Measurements from ENCODE around the gene CHI3L1.

The CHI3L1 gene

GRCh38 chr1:203204756-203205155, 18.3 kb upstream of the CHI3L1 start:
- no peak for DNase-seq

GRCh38 chr1:203202431-203203245, 16.1 kb upstream of the CHI3L1 start:
- no peak for DNase-seq

DNA sequence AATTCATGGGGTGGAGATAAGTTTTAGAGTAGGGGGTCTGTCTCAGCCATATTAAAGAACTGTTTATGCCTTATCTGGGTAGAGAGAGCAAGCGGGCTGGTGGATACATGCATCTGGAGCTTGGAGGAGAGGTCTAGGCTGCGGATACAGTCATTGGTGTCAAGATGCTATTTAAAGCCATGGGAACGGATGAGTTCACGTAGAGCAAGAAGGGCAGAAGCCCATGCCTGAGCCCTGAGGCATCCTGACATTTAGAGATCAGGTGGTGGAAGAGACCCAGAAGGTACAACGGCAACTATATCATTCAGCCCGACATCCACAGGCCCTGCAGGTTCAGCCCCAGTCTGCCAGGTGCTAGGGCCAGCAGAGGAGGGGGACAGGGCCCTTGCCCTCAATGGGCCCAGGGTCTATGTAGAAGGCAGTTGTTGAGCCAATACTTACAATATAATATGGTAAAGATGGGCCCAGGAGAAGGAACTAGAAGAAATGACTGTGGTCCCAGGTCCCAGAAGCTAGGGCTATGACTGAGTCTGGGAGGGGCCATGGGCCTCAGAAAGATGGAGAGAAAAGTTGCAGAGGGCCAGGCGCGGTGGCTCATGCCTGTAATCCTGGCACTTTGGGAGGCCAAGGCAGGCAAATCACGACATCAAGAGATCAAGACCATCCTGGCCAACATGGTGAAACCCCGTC, 15.2 kb upstream of the CHI3L1 start:
- DNase-seq: no peak

- DNase-seq: no peak
Measured at GRCh38 chr1:203200916-203201315, 14.4 kb upstream of the CHI3L1 start.

DNA sequence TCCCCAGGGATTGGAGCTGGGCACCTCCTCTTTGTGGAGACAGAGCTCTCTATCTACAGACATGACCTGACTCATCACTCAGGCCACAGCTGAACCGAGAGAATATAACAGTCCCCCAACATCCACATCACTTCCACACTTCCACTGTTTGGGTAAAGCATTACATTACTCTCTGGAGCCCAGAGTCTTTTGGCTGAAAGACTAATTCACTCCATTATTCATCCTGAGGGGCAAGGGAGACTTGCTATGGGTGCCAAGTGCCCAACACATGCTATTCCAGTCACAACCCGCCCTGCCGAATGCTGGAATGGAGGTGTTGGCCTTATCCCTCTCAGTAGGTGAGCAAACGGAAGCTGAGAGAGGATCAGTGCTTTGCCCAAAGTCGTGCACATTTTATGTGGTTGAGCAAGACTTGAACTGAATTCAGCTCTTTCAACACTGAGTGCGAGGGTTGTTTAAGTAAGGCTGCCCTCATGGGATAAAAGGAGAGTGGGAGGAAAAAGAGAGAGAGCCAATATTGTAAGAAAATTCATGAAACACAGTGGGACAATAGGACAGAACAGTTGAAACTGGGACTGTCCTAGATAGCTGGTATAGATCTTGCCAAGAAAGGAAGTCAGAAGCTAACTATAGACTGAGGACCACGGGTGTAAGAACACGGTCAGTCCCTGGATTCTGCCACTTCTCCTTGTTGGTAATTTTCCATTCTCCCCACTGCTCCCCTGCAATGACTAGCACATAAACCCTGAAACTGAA, 13.5 kb upstream of the CHI3L1 start:
- DNase-seq: no peak

DNA sequence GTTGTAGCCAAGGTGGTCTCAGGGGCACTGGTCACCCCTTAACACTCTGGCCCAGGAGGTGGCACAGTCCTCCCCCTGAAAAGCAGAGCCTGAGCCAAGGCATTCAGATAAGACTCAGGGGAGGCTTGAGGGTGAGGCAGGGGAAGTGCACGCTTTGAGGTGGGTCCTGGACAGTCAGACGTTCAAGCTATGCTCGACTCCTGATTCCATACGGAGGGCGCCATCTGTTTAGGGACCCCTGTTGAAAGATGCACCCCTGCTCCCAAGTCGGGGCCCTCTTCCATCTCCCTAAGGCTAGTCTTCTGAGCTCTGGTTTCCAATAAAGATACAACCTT, 12.9 kb upstream of the CHI3L1 start:
- DNase-seq: no peak

GRCh38 chr1:203199002-203199401, 12.5 kb upstream of the CHI3L1 start:
- no peak for DNase-seq

DNA sequence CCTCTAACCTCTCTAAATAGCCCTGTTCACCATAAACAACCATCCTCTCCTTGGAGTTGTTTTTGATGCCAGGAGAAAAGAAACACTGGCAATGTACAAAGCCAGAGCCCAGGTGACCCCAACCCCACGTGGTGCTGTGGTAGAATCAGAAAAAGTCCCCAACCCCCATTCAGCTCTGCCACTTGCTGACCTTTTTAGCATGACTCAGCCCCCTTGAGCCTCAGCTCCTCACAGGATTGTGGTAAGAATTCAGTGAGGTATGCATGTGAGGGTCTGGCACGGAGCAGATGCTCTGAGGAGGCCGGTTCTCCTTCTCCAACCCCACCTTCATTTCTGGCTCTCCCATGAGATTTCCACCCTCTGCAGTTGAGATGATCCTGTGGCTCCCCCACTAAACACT, 11.1 kb upstream of the CHI3L1 start:
- DNase-seq: no peak

DNA sequence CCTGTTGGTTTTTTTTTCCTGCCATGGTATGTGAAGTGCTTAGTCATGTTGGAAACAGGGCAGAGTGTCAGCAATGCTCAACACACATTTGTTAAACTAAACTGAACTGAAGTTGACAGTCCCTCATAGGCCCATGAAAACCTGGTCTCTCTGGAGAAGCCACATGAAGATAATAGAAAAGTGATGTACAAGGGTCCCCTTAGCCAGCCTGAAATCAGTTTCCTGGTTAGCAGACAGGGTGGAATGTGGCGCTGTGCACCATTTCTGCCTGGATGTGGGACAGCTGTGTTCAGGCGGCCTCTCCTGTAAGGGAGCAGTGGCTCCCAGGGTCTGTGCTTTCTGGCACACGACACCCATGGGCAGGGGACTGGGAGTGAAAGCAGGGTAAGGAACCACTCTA, 9.9 kb upstream of the CHI3L1 start:
- no peak for DNase-seq

GRCh38 chr1:203190949-203191348, 4.4 kb upstream of the CHI3L1 start:
- no peak for DNase-seq

DNA sequence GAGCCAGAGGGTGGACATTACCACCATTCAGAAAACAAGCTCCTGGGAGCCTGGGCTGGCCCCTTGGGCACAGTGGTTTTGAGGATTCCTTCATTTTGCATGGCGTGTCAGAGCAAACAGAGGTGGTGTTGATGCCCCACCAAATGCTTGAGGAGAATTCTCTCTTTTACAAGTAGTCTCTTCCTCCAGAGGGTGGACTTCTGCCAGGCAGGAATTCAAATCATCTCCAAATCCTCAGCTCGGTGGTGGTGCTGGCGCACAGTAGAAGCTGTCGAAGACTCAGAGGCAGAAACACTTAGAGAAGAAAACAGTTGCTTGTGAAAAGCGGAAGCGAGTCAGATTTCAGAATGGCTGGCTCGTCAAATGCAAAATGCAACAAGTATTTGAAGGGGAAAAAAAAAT, 3.4 kb upstream of the CHI3L1 start:
- DNase-seq: no peak

GRCh38 chr1:203188686-203189232, 2.3 kb upstream of the CHI3L1 start:
- no peak for DNase-seq

GRCh38 chr1:203187689-203188264, 1.3 kb upstream of the CHI3L1 start:
- DNase-seq: no peak

- DNase-seq: no peak
Measured at GRCh38 chr1:203187304-203187685, 791 bp upstream of the CHI3L1 start.

- no peak for DNase-seq
Measured at GRCh38 chr1:203186091-203186445, 436 bp downstream of the CHI3L1 start.

- DNase-seq: no peak
Measured at GRCh38 chr1:203185585-203185984, 919 bp downstream of the CHI3L1 start.

- DNase-seq: no peak
Measured at GRCh38 chr1:203185061-203185461, 1.4 kb downstream of the CHI3L1 start.

GRCh38 chr1:203184467-203184866, 2.0 kb downstream of the CHI3L1 start:
- no peak for DNase-seq

- DNase-seq: no peak
Measured at GRCh38 chr1:203183828-203184227, 2.7 kb downstream of the CHI3L1 start.

DNA sequence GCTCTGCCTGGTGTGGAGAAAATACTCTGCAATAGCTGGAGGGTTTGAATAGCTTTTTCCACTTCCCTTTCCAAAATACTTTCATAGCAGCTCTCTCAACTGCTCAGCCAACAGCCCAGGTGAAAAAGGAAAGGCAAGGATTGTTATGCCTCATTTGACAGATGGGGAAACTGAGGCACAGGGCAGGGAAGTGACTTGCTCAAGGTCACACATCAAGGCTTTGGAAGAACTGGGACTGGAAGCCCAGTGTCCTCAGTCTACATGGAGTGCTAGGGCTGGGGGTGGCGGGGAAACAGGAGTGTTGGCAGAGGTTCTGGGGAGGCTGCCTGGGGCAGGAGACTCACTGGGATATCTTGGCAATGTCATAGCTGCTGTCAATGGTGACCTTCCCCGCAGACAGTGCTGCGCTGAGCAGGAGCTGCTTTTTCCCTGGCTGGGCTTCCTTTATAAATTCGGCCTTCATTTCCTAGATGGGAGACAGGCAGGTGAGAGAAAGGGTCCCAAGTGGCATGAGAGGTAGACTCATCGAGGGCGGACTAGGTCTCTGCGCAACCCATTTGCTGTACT, 4.0 kb downstream of the CHI3L1 start:
- DNase-seq: no peak

GRCh38 chr1:203181586-203182386, 4.7 kb downstream of the CHI3L1 start:
- no peak for DNase-seq
